GM23248 (cell line): Measurements from ENCODE around the gene NDUFS7.

Source experiments
- EZH2 ChIP-seq: fragments of 200-600 bp; sonication (generic); IDR thresholded peaks from 2 replicates; pipeline ENCODE4 v1.6.1; 2018; ENCODE audit warnings: antibody characterized with exemption, mild to moderate bottlenecking; ENCODE audit not compliant: insufficient read depth, poor library complexity, severe bottlenecking
- EZH2phosphoT487 ChIP-seq: fragments of 200-600 bp; sonication (generic); IDR thresholded peaks from 2 replicates; pipeline ENCODE4 v1.6.1; 2018; ENCODE audit warnings: antibody characterized with exemption, moderate library complexity, mild to moderate bottlenecking, low read depth; ENCODE audit not compliant: insufficient read depth

GRCh38 chr19:1441677-1442438 is 58.2 kb downstream of the NDUFS7 start:
- TF ChIP-seq EZH2 (no peak), EZH2phosphoT487 (no peak)
